GM23338 (cell line): ENCODE results near the gene MTHFD2L. TPM values are rescaled to one million over a fixed set of nuclear protein-coding genes. Genes with fewer than 3 reads are reported as not detected.

ENCODE experiments used
- ATAC-seq: fragments of 200-7000 bp; cut with Tn5 transposase; 3 replicates; pipeline ENCODE4 v1.9.1; 2020
- DNase-seq: peaks from one replicate; pipeline ENCODE4 v3.0.0-alpha.2; 2015; ENCODE audit warnings: low spot score
- H2AFZ ChIP-seq: fragments of 200-600 bp; sonication (generic); 2 replicates; pipeline ENCODE4 v1.8.0; 2016; ENCODE audit warnings: antibody characterized with exemption, mild to moderate bottlenecking, moderate library complexity
- H3F3A ChIP-seq: fragments of 200-600 bp; sonication (generic); replicated peaks from 2 replicates; pipeline ENCODE4 v1.8.0; 2017; ENCODE audit warnings: antibody characterized with exemption, mixed run types, low read depth
- H3K27ac ChIP-seq: fragments of 200-600 bp; sonication (generic); 2 replicates; pipeline ENCODE4 v1.6.1; 2016; ENCODE audit warnings: low read depth
- H3K27me3 ChIP-seq: fragments of 200-600 bp; sonication (generic); 2 replicates; pipeline ENCODE4 v1.8.0; 2016; ENCODE audit warnings: mild to moderate bottlenecking, mixed run types, moderate library complexity; ENCODE audit not compliant: insufficient read depth
- H3K36me3 ChIP-seq: fragments of 200-600 bp; sonication (generic); 2 replicates; pipeline ENCODE4 v1.8.0; 2016; ENCODE audit warnings: mild to moderate bottlenecking; ENCODE audit not compliant: insufficient read depth
- H3K4me1 ChIP-seq: fragments of 200-600 bp; sonication (generic); 2 replicates; pipeline ENCODE4 v1.8.0; 2016; ENCODE audit warnings: mild to moderate bottlenecking, moderate library complexity; ENCODE audit not compliant: insufficient read depth
- H3K4me2 ChIP-seq: fragments of 200-600 bp; sonication (generic); 2 replicates; pipeline ENCODE4 v1.7.1; 2017; ENCODE audit warnings: mixed run types
- H3K4me3 ChIP-seq: fragments of 200-600 bp; sonication (generic); 2 replicates; pipeline ENCODE4 v1.6.1; 2016; ENCODE audit warnings: mixed run types
- H3K79me2 ChIP-seq: fragments of 200-600 bp; sonication (generic); replicated peaks from 2 replicates; pipeline ENCODE4 v1.8.0; 2017; ENCODE audit warnings: mild to moderate bottlenecking; ENCODE audit not compliant: insufficient read depth
- H3K9me2 ChIP-seq: fragments of 200-600 bp; sonication (generic); 2 replicates; pipeline ENCODE4 v1.8.0; 2017; ENCODE audit not compliant: insufficient read depth
- H4K20me1 ChIP-seq: fragments of 200-600 bp; sonication (generic); replicated peaks from 2 replicates; pipeline ENCODE4 v1.8.0; 2017; ENCODE audit warnings: mild to moderate bottlenecking; ENCODE audit not compliant: insufficient read depth
- H3K27ac Mint-ChIP-seq: 2 replicates; pipeline ENCODE4 v1.8.0; 2020; ENCODE audit warnings: inconsistent platforms, mild to moderate bottlenecking, moderate library complexity, mixed read lengths
- H3K27me3 Mint-ChIP-seq: 3 replicates; pipeline ENCODE4 v1.8.0; 2022; ENCODE audit warnings: low read depth, mild to moderate bottlenecking, moderate library complexity, mixed read lengths, inconsistent platforms; ENCODE audit not compliant: insufficient read depth, poor library complexity
- H3K36me3 Mint-ChIP-seq: 3 replicates; pipeline ENCODE4 v1.8.0; 2021; ENCODE audit warnings: low read depth, mild to moderate bottlenecking, inconsistent platforms, moderate library complexity, mixed read lengths
- H3K4me1 Mint-ChIP-seq: 3 replicates; pipeline ENCODE4 v1.8.0; 2020; ENCODE audit warnings: mild to moderate bottlenecking, inconsistent platforms, mixed read lengths
- H3K4me3 Mint-ChIP-seq: 3 replicates; pipeline ENCODE4 v1.8.0; 2021; ENCODE audit warnings: moderate library complexity, mild to moderate bottlenecking, inconsistent platforms, mixed read lengths
- H3K9me3 Mint-ChIP-seq: 3 replicates; pipeline ENCODE4 v1.8.0; 2020; ENCODE audit warnings: moderate library complexity, mild to moderate bottlenecking, inconsistent platforms, mixed read lengths
- CREB1 ChIP-seq: fragments of 250-450 bp; sonication (Bioruptor Pico); IDR thresholded peaks from 2 replicates; pipeline ENCODE4 v1.5.0; 2020; ENCODE audit warnings: low read depth, mild to moderate bottlenecking, moderate library complexity
- EZH2 ChIP-seq: fragments of 200-600 bp; sonication (generic); IDR thresholded peaks from one replicate; pipeline ENCODE4 v1.8.0; 2017; ENCODE audit warnings: antibody characterized with exemption, mild to moderate bottlenecking, low read depth; ENCODE audit not compliant: unreplicated experiment
- EZH2phosphoT487 ChIP-seq: fragments of 200-600 bp; sonication (generic); IDR thresholded peaks from one replicate; pipeline ENCODE4 v1.8.1; 2018; ENCODE audit warnings: antibody characterized with exemption; ENCODE audit not compliant: unreplicated experiment
- JUNB ChIP-seq: IDR thresholded peaks from one replicate; pipeline ENCODE4 v1.6.1; 2016; ENCODE audit warnings: antibody characterized with exemption; ENCODE audit not compliant: unreplicated experiment
- NANOG ChIP-seq: IDR thresholded peaks from 2 replicates; pipeline ENCODE4 v1.6.1; 2016; ENCODE audit warnings: antibody characterized with exemption, borderline replicate concordance
- POLR2AphosphoS5 ChIP-seq: IDR thresholded peaks from 2 replicates; pipeline ENCODE4 v1.6.1; 2016; ENCODE audit warnings: antibody characterized with exemption, low read depth
- STAT1 ChIP-seq: IDR thresholded peaks from one replicate; pipeline ENCODE4 v1.6.1; 2016; ENCODE audit warnings: antibody characterized with exemption; ENCODE audit not compliant: unreplicated experiment
- ZNF114 ChIP-seq: fragments of 250-450 bp; sonication (Bioruptor Pico); IDR thresholded peaks from 2 replicates; pipeline ENCODE4 v1.5.0; 2020; ENCODE audit warnings: mild to moderate bottlenecking, moderate library complexity
- ZNF331 ChIP-seq: fragments of 250-450 bp; sonication (Bioruptor Pico); IDR thresholded peaks from 2 replicates; pipeline ENCODE4 v1.5.0; 2020; ENCODE audit warnings: low read depth, mild to moderate bottlenecking, moderate library complexity
- polyA plus RNA-seq: library from polyadenylated mRNA; unstranded; fragments of >200 nt; fragmentation: Nextera tagmentation; extraction: Ambion mirVana; gene quantifications from 2 replicates; pipeline ENCODE4 v1.2.1, GENCODE V29; 2016
- total RNA-seq: library from RNA; depleted of rRNA; stranded (reverse); fragments of >200 nt; shearing (Covaris generic); gene quantifications from 2 replicates; pipeline ENCODE4 v1.2.3, GENCODE V29; 2014
- TF ChIP-seq, protein P1 (sequence below), 2 experiments: fragments of 200-600 bp in 1 of 2; sonication (generic) in 1 of 2; conservative IDR thresholded peaks; 2 replicates each; pipeline versions ENCODE4 v1.5.1 to v1.6.1; 2016 to 2017; ENCODE audit warnings: antibody characterized with exemption in 2 of 2, low read depth in 2 of 2, mild to moderate bottlenecking in 2 of 2, moderate library complexity in 1 of 2
- TF ChIP-seq, protein P2 (sequence below): IDR thresholded peaks from 2 replicates; pipeline ENCODE4 v1.6.1; 2016; ENCODE audit warnings: antibody characterized with exemption
- TF ChIP-seq, protein P3 (sequence below): IDR thresholded peaks from one replicate; pipeline ENCODE4 v1.6.1; 2018; ENCODE audit warnings: antibody characterized with exemption; ENCODE audit not compliant: unreplicated experiment
- TF ChIP-seq, protein P4 (sequence below): fragments of 250-450 bp; sonication (Bioruptor Pico); IDR thresholded peaks from 2 replicates; pipeline ENCODE4 v1.5.0; 2020; ENCODE audit warnings: mild to moderate bottlenecking, moderate library complexity

The MTHFD2L gene
- total and polyA plus RNA-seq, 2 experiments from 2014 or later, result 24.4 to 35.7 TPM

DNA sequence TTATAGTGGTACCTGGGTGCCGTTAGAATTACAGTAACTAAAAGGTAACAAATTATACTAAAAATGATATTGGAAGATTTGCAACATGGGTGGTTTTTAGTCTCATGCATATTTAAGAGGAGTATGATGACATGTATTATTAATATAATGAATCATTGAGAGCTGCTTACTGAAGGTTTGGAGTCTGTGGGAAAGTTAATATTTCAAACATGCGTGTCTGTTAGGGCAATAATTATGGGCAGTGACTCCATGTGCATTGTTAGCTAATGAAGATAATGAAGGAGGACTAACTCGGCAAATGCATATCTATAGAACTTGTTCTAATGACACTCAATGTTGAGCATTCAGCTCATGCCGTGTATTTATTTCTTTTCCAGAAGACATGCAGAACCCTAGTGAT, 47.1 kb downstream of the MTHFD2L start:
- Histone ChIP-seq H3K27ac (no peak overlapping the region), H4K20me1 (no peaks in the 10 kb centered on the region), H3K4me2 (no peak overlapping the region), H3K79me2 (no peaks in the 10 kb centered on the region), H3F3A (no peaks in the 10 kb centered on the region), H3K4me3 (no peak overlapping the region), H3K27me3 (no peaks in the 10 kb centered on the region), H2AFZ (no peak overlapping the region), H3K4me1 (no peaks in the 10 kb centered on the region; the same call in 1 of the 2 replicates), H3K9me2 (no peaks in the 10 kb centered on the region), H3K36me3 (no peaks in the 10 kb centered on the region)
- Mint-ChIP-seq H3K27me3 (peaks cover 1% of the 10 kb centered on the region), H3K4me3 (no peak overlapping the region), H3K4me1 (peaks cover 8% of the 10 kb centered on the region; the same call in 2 of the 3 replicates), H3K36me3 (no peaks in the 10 kb centered on the region; the same call in 2 of the 3 replicates), H3K27ac (no peak overlapping the region), H3K9me3 (no peaks in the 10 kb centered on the region)
- TF ChIP-seq, protein P1, sequence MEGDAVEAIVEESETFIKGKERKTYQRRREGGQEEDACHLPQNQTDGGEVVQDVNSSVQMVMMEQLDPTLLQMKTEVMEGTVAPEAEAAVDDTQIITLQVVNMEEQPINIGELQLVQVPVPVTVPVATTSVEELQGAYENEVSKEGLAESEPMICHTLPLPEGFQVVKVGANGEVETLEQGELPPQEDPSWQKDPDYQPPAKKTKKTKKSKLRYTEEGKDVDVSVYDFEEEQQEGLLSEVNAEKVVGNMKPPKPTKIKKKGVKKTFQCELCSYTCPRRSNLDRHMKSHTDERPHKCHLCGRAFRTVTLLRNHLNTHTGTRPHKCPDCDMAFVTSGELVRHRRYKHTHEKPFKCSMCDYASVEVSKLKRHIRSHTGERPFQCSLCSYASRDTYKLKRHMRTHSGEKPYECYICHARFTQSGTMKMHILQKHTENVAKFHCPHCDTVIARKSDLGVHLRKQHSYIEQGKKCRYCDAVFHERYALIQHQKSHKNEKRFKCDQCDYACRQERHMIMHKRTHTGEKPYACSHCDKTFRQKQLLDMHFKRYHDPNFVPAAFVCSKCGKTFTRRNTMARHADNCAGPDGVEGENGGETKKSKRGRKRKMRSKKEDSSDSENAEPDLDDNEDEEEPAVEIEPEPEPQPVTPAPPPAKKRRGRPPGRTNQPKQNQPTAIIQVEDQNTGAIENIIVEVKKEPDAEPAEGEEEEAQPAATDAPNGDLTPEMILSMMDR (conservative IDR thresholded peaks at IDR 0.05; ENCODE audit: low read depth in 2 of 2), result no peak
- no peak for TF ChIP-seq CREB1 (CRISPR knock-in tag)
- TF ChIP-seq, protein P2, sequence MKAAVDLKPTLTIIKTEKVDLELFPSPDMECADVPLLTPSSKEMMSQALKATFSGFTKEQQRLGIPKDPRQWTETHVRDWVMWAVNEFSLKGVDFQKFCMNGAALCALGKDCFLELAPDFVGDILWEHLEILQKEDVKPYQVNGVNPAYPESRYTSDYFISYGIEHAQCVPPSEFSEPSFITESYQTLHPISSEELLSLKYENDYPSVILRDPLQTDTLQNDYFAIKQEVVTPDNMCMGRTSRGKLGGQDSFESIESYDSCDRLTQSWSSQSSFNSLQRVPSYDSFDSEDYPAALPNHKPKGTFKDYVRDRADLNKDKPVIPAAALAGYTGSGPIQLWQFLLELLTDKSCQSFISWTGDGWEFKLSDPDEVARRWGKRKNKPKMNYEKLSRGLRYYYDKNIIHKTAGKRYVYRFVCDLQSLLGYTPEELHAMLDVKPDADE, result no peak
- TF ChIP-seq JUNB, result no peak
- no peak for TF ChIP-seq ZNF114 (CRISPR knock-in tag)
- TF ChIP-seq STAT1, result no peak
- no peak for TF ChIP-seq ZNF331 (CRISPR knock-in tag)
- no peak for TF ChIP-seq EZH2phosphoT487
- no peak for TF ChIP-seq POLR2AphosphoS5
- no peak for TF ChIP-seq EZH2
- TF ChIP-seq NANOG, result no peak
- TF ChIP-seq, protein P3, sequence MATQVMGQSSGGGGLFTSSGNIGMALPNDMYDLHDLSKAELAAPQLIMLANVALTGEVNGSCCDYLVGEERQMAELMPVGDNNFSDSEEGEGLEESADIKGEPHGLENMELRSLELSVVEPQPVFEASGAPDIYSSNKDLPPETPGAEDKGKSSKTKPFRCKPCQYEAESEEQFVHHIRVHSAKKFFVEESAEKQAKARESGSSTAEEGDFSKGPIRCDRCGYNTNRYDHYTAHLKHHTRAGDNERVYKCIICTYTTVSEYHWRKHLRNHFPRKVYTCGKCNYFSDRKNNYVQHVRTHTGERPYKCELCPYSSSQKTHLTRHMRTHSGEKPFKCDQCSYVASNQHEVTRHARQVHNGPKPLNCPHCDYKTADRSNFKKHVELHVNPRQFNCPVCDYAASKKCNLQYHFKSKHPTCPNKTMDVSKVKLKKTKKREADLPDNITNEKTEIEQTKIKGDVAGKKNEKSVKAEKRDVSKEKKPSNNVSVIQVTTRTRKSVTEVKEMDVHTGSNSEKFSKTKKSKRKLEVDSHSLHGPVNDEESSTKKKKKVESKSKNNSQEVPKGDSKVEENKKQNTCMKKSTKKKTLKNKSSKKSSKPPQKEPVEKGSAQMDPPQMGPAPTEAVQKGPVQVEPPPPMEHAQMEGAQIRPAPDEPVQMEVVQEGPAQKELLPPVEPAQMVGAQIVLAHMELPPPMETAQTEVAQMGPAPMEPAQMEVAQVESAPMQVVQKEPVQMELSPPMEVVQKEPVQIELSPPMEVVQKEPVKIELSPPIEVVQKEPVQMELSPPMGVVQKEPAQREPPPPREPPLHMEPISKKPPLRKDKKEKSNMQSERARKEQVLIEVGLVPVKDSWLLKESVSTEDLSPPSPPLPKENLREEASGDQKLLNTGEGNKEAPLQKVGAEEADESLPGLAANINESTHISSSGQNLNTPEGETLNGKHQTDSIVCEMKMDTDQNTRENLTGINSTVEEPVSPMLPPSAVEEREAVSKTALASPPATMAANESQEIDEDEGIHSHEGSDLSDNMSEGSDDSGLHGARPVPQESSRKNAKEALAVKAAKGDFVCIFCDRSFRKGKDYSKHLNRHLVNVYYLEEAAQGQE, result no peak
- TF ChIP-seq, protein P4, sequence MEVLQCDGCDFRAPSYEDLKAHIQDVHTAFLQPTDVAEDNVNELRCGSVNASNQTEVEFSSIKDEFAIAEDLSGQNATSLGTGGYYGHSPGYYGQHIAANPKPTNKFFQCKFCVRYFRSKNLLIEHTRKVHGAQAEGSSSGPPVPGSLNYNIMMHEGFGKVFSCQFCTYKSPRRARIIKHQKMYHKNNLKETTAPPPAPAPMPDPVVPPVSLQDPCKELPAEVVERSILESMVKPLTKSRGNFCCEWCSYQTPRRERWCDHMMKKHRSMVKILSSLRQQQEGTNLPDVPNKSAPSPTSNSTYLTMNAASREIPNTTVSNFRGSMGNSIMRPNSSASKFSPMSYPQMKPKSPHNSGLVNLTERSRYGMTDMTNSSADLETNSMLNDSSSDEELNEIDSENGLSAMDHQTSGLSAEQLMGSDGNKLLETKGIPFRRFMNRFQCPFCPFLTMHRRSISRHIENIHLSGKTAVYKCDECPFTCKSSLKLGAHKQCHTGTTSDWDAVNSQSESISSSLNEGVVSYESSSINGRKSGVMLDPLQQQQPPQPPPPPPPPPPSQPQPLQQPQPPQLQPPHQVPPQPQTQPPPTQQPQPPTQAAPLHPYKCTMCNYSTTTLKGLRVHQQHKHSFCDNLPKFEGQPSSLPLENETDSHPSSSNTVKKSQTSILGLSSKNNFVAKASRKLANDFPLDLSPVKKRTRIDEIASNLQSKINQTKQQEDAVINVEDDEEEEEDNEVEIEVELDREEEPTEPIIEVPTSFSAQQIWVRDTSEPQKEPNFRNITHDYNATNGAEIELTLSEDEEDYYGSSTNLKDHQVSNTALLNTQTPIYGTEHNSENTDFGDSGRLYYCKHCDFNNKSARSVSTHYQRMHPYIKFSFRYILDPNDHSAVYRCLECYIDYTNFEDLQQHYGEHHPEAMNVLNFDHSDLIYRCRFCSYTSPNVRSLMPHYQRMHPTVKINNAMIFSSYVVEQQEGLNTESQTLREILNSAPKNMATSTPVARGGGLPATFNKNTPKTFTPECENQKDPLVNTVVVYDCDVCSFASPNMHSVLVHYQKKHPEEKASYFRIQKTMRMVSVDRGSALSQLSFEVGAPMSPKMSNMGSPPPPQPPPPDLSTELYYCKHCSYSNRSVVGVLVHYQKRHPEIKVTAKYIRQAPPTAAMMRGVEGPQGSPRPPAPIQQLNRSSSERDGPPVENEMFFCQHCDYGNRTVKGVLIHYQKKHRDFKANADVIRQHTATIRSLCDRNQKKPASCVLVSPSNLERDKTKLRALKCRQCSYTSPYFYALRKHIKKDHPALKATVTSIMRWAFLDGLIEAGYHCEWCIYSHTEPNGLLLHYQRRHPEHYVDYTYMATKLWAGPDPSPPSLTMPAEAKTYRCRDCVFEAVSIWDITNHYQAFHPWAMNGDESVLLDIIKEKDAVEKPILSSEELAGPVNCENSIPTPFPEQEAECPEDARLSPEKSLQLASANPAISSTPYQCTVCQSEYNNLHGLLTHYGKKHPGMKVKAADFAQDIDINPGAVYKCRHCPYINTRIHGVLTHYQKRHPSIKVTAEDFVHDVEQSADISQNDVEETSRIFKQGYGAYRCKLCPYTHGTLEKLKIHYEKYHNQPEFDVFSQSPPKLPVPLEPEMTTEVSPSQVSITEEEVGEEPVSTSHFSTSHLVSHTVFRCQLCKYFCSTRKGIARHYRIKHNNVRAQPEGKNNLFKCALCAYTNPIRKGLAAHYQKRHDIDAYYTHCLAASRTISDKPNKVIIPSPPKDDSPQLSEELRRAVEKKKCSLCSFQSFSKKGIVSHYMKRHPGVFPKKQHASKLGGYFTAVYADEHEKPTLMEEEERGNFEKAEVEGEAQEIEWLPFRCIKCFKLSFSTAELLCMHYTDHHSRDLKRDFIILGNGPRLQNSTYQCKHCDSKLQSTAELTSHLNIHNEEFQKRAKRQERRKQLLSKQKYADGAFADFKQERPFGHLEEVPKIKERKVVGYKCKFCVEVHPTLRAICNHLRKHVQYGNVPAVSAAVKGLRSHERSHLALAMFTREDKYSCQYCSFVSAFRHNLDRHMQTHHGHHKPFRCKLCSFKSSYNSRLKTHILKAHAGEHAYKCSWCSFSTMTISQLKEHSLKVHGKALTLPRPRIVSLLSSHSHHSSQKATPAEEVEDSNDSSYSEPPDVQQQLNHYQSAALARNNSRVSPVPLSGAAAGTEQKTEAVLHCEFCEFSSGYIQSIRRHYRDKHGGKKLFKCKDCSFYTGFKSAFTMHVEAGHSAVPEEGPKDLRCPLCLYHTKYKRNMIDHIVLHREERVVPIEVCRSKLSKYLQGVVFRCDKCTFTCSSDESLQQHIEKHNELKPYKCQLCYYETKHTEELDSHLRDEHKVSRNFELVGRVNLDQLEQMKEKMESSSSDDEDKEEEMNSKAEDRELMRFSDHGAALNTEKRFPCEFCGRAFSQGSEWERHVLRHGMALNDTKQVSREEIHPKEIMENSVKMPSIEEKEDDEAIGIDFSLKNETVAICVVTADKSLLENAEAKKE (CRISPR knock-in tag), result no peak
- ATAC-seq (no peak), DNase-seq (no peak)
